PC-9 (cell line): ENCODE data around the gene ZNF423. TPM values are rescaled to one million over a fixed set of nuclear protein-coding genes. Genes with fewer than 3 reads are reported as not detected.

ENCODE experiments used
- BruUV-seq: library from RNA; stranded (reverse); fragments of 400-500 nt; replicated peaks from 2 replicates; lab custom pipeline; 2021; lab: Mats Ljungman, UMichigan
- CTCF ChIA-PET: fragments of 300-600 bp; sonication (Branson Sonifier 250); formaldehyde crosslinking; loops from one replicate; lab custom pipeline; 2022; ENCODE audit warnings: antibody characterized with exemption; lab: Charles Lee
- POLR2A ChIA-PET: fragments of 300-600 bp; sonication (Branson Sonifier 250); formaldehyde crosslinking; loops from one replicate; lab custom pipeline; 2022; ENCODE audit warnings: antibody characterized with exemption; ENCODE audit not compliant: unreplicated experiment; lab: Charles Lee
- DNase-seq, 2 experiments: peaks; one replicate each; pipeline versions ENCODE4 v3.0.0 to v3.0.0-alpha.2; 2015 to 2022; ENCODE audit warnings: mixed read lengths in 1 of 2
- H2AFZ ChIP-seq: fragments of 200-600 bp; sonication (generic); 2 replicates; pipeline ENCODE4 v1.8.1; 2017; ENCODE audit warnings: antibody characterized with exemption
- H3F3A ChIP-seq: fragments of 200-600 bp; sonication (generic); 2 replicates; pipeline ENCODE4 v1.8.1; 2017; ENCODE audit warnings: antibody characterized with exemption, mild to moderate bottlenecking, low read depth; ENCODE audit not compliant: insufficient read depth
- H3K27ac ChIP-seq: fragments of 200-600 bp; sonication (generic); 2 replicates; pipeline ENCODE4 v1.6.1; 2016; ENCODE audit warnings: mixed run types
- H3K27me3 ChIP-seq: fragments of 200-600 bp; sonication (generic); 2 replicates; pipeline ENCODE4 v1.6.1; 2016; ENCODE audit warnings: low read depth, mixed run types; ENCODE audit not compliant: insufficient read depth
- H3K36me3 ChIP-seq: fragments of 200-600 bp; sonication (generic); 2 replicates; pipeline ENCODE4 v1.6.1; 2016; ENCODE audit warnings: low read depth, mixed run types
- H3K4me1 ChIP-seq: fragments of 200-600 bp; sonication (generic); replicated peaks from 2 replicates; pipeline ENCODE4 v1.6.1; 2016; ENCODE audit warnings: mixed run types; ENCODE audit not compliant: insufficient read depth
- H3K4me2 ChIP-seq: fragments of 200-600 bp; sonication (generic); 2 replicates; pipeline ENCODE4 v1.6.1; 2017; ENCODE audit warnings: mixed run types
- H3K4me3 ChIP-seq: fragments of 200-600 bp; sonication (generic); 2 replicates; pipeline ENCODE4 v1.6.1; 2016; ENCODE audit warnings: mixed run types
- H3K79me2 ChIP-seq: fragments of 200-600 bp; sonication (generic); 2 replicates; pipeline ENCODE4 v1.6.1; 2017; ENCODE audit warnings: low read depth, mixed run types
- H3K9me2 ChIP-seq: fragments of 200-600 bp; sonication (generic); 2 replicates; pipeline ENCODE4 v1.8.1; 2017; ENCODE audit warnings: mild to moderate bottlenecking; ENCODE audit not compliant: insufficient read depth
- H3K9me3 ChIP-seq: fragments of 200-600 bp; sonication (generic); 2 replicates; pipeline ENCODE4 v1.8.1; 2016; ENCODE audit warnings: low read depth; ENCODE audit not compliant: insufficient read depth
- H4K20me1 ChIP-seq: fragments of 200-600 bp; sonication (generic); 2 replicates; pipeline ENCODE4 v1.8.1; 2017; ENCODE audit not compliant: insufficient read depth
- EZH2 ChIP-seq: fragments of 200-600 bp; sonication (generic); IDR thresholded peaks from 2 replicates; pipeline ENCODE4 v1.8.0; 2017; ENCODE audit warnings: antibody characterized with exemption, low read depth
- intact Hi-C: fragments of 100-400 bp; cut with micrococcal nuclease; formaldehyde crosslinking; loops from one replicate; pipeline ENCODE4 v1.10.0; 2022; ENCODE audit not compliant: unreplicated experiment
- total RNA-seq: library from RNA; stranded (reverse); gene quantifications from 2 replicates; pipeline ENCODE4 v1.2.3, GENCODE V29; 2021
- TF ChIP-seq, protein P1 (sequence below): fragments of 200-600 bp; sonication (generic); conservative IDR thresholded peaks from 2 replicates; pipeline ENCODE4 v1.6.1; 2017; ENCODE audit warnings: mixed run types, antibody characterized with exemption, mild to moderate bottlenecking, moderate library complexity

The ZNF423 gene
- total RNA-seq, 1 experiment from 2014 or later = not detected

GRCh38 chr16:49776734-49777133, 79.2 kb downstream of the ZNF423 start:
- BruUV-seq = no TSS peak
- H3F3A ChIP-seq = no peaks in the 10 kb centered on the region
- no peaks in the 10 kb centered on the region for H3K9me2 ChIP-seq
- H3K4me1 ChIP-seq = no peaks in the 10 kb centered on the region
- no peak overlapping the region for H3K4me3 ChIP-seq
- H3K9me3 ChIP-seq = no peaks in the 10 kb centered on the region
- H3K27me3 ChIP-seq = peaks cover 57% of the 10 kb centered on the region
- H2AFZ ChIP-seq = no peak overlapping the region
- H3K36me3 ChIP-seq = no peaks in the 10 kb centered on the region
- no peak for TF ChIP-seq EZH2
- intact Hi-C loops = no loop called here
- no peak overlapping the region for H3K4me2 ChIP-seq
- CTCF ChIA-PET = no interaction called here
- no peaks in the 10 kb centered on the region for H4K20me1 ChIP-seq
- POLR2A ChIA-PET = no interaction called here
- DNase-seq = no peak
- H3K79me2 ChIP-seq = no peaks in the 10 kb centered on the region
- H3K27ac ChIP-seq = no peak overlapping the region

- Histone ChIP-seq H3K4me2 (no peak overlapping the region), H3K9me3 (no peaks in the 10 kb centered on the region), H2AFZ (no peak overlapping the region), H3K9me2 (no peaks in the 10 kb centered on the region), H3K36me3 (no peaks in the 10 kb centered on the region), H3F3A (no peaks in the 10 kb centered on the region), H3K27me3 (peaks cover 58% of the 10 kb centered on the region), H4K20me1 (no peaks in the 10 kb centered on the region), H3K4me3 (no peak overlapping the region), H3K4me1 (no peaks in the 10 kb centered on the region), H3K27ac (no peak overlapping the region), H3K79me2 (no peaks in the 10 kb centered on the region)
- intact Hi-C loops = no loop called here
- BruUV-seq = no TSS peak
- CTCF ChIA-PET = no interaction called here
- TF ChIP-seq, protein P1, sequence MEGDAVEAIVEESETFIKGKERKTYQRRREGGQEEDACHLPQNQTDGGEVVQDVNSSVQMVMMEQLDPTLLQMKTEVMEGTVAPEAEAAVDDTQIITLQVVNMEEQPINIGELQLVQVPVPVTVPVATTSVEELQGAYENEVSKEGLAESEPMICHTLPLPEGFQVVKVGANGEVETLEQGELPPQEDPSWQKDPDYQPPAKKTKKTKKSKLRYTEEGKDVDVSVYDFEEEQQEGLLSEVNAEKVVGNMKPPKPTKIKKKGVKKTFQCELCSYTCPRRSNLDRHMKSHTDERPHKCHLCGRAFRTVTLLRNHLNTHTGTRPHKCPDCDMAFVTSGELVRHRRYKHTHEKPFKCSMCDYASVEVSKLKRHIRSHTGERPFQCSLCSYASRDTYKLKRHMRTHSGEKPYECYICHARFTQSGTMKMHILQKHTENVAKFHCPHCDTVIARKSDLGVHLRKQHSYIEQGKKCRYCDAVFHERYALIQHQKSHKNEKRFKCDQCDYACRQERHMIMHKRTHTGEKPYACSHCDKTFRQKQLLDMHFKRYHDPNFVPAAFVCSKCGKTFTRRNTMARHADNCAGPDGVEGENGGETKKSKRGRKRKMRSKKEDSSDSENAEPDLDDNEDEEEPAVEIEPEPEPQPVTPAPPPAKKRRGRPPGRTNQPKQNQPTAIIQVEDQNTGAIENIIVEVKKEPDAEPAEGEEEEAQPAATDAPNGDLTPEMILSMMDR = no peak
- no peak for TF ChIP-seq EZH2
- POLR2A ChIA-PET = no interaction called here
- DNase-seq = no peak
Observed at GRCh38 chr16:49776085-49776595, 79.8 kb downstream of the ZNF423 start.

DNA sequence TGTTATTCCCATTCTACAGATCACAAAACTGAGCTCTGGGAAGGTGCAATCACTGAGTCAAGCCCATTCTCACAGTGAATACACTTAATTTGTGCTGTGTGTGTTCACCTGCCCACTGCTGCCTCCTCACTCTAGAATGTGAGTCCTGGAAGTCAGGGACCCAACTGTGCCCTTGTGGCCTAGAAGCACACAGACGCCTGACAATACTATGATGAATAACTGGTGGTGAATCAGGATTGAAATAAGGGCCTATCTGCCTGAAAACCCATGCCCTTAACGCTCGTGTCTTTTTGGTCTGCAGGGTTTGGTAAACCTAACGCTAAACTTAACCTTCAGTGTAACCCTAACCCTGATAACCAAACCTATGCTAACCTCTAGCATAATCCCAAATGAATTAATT, 80.3 kb downstream of the ZNF423 start:
- Histone ChIP-seq H3K4me2 (no peak overlapping the region), H3K27ac (no peak overlapping the region), H3K4me1 (no peaks in the 10 kb centered on the region), H3K9me2 (no peaks in the 10 kb centered on the region), H3K27me3 (peaks cover 59% of the 10 kb centered on the region), H3K79me2 (no peaks in the 10 kb centered on the region), H4K20me1 (no peaks in the 10 kb centered on the region), H3K4me3 (no peak overlapping the region), H3K9me3 (no peaks in the 10 kb centered on the region), H3F3A (no peaks in the 10 kb centered on the region), H2AFZ (no peak overlapping the region), H3K36me3 (no peaks in the 10 kb centered on the region)
- CTCF ChIA-PET = no interaction called here
- DNase-seq = no peak
- intact Hi-C loops = no loop called here
- POLR2A ChIA-PET = no interaction called here
- no TSS peak for BruUV-seq
- TF ChIP-seq, protein P1 = no peak
- TF ChIP-seq EZH2 = no peak

DNA sequence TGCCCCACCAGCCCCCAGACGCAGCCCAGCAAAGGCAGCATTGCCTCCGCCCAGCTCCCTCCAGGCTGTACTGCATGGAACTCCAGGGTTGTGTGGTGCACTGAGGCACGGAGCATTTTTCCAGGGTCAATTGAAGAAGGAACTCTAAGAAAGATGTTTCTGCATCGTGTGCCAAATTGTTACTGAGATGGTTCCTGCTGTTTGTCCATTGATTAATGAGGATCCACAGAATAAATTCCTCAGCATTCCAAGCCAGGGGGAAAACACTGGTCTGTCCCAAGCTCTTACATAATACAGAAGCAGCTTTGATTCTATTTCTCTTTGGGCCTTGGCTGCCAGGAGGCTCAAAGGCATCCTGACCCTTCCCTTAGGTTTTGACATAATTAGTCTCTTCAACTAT, 80.9 kb downstream of the ZNF423 start:
- BruUV-seq = no TSS peak
- peaks cover 63% of the 10 kb centered on the region for H3K27me3 ChIP-seq
- POLR2A ChIA-PET = no interaction called here
- intact Hi-C loops = no loop called here
- no peaks in the 10 kb centered on the region for H3F3A ChIP-seq
- H3K4me1 ChIP-seq = no peaks in the 10 kb centered on the region
- DNase-seq = no peak
- no peak overlapping the region for H3K4me2 ChIP-seq
- H4K20me1 ChIP-seq = no peaks in the 10 kb centered on the region
- H3K27ac ChIP-seq = no peak overlapping the region
- H3K9me3 ChIP-seq = no peaks in the 10 kb centered on the region
- no peak overlapping the region for H2AFZ ChIP-seq
- H3K36me3 ChIP-seq = no peaks in the 10 kb centered on the region
- TF ChIP-seq, protein P1 = no peak
- TF ChIP-seq EZH2 = no peak
- CTCF ChIA-PET = no interaction called here
- H3K4me3 ChIP-seq = no peak overlapping the region
- H3K79me2 ChIP-seq = no peaks in the 10 kb centered on the region
- no peaks in the 10 kb centered on the region for H3K9me2 ChIP-seq
